Fibroblast of skin of scalp (primary cell): ENCODE measurements around the gene TATDN2. TPM values are rescaled to one million over a fixed set of nuclear protein-coding genes. Genes with fewer than 3 reads are reported as not detected.
A peak's percentile ranks its signal among the peaks of the same experiment; 100 is the strongest.

Source experiments
- DNase-seq: peaks from one replicate; pipeline ENCODE4 v3.0.0-alpha.2; 2013
- polyA plus RNA-seq, 2 experiments: library from polyadenylated mRNA; unstranded; fragments of 120-200 nt; gene quantifications; one replicate each; pipeline ENCODE4 v1.2.1, GENCODE V29; 2013; ENCODE audit not compliant: insufficient read length in 2 of 2

The TATDN2 gene
- polyA plus RNA-seq (2013, experiment 1 of 2; ENCODE audit: insufficient read length): 25.8 TPM
- polyA plus RNA-seq (2013, experiment 2 of 2; ENCODE audit: insufficient read length): 25.8 TPM

- peak; percentile 97 for DNase-seq
Observed at GRCh38 chr3:10248184-10248983, at the start of gene TATDN2. Gene TATDN2 (plus strand): TSS chr3:10248459. CDS start chr3:10249201, 742 bp downstream.

GRCh38 chr3:10198761-10199649, 49.3 kb upstream of the TATDN2 start:
- DNase-seq: no peak

GRCh38 chr3:10204921-10205320, 43.3 kb upstream of the TATDN2 start:
- no peak for DNase-seq

- DNase-seq: peak; percentile 82
Observed at GRCh38 chr3:10205451-10206165, 42.7 kb upstream of the TATDN2 start.

GRCh38 chr3:10206166-10206511, 42.1 kb upstream of the TATDN2 start:
- no peak for DNase-seq

GRCh38 chr3:10213156-10213792, 35.0 kb upstream of the TATDN2 start:
- no peak for DNase-seq

- no peak for DNase-seq
Observed at GRCh38 chr3:10215578-10216368, 32.5 kb upstream of the TATDN2 start.

GRCh38 chr3:10217359-10217758, 30.9 kb upstream of the TATDN2 start:
- no peak for DNase-seq

GRCh38 chr3:10219737-10220136, 28.5 kb upstream of the TATDN2 start:
- no peak for DNase-seq

- no peak for DNase-seq
Observed at GRCh38 chr3:10223676-10224639, 24.3 kb upstream of the TATDN2 start.

GRCh38 chr3:10224794-10225665, 23.2 kb upstream of the TATDN2 start:
- DNase-seq: peak; percentile 75

GRCh38 chr3:10226293-10226692, 22.0 kb upstream of the TATDN2 start:
- DNase-seq: no peak

- DNase-seq: no peak
Observed at GRCh38 chr3:10228248-10228950, 19.9 kb upstream of the TATDN2 start.

- no peak for DNase-seq
Observed at GRCh38 chr3:10229576-10229975, 18.7 kb upstream of the TATDN2 start.

GRCh38 chr3:10232137-10232536, 16.1 kb upstream of the TATDN2 start:
- DNase-seq: no peak

- DNase-seq: no peak
Observed at GRCh38 chr3:10233988-10234387, 14.3 kb upstream of the TATDN2 start.

- DNase-seq: no peak
Observed at GRCh38 chr3:10234526-10235230, 13.6 kb upstream of the TATDN2 start.

- DNase-seq: no peak
Observed at GRCh38 chr3:10235551-10235950, 12.7 kb upstream of the TATDN2 start.
